Measurements from ENCODE around the gene TMEM140.

TMEM140 gene

GRCh38 chr7:135188298-135188984 lies 40.6 kb downstream of the TMEM140 start:
- H3K4me3 ChIP-seq (ENCODE audit: low read depth, low read length), result no peak overlapping the region
- no peak for TF ChIP-seq CTCF (conservative IDR thresholded peaks at IDR 0.05; ENCODE audit: low read depth, low read length)
- DNase-seq (ENCODE audit: low read depth), result no peak

GRCh38 chr7:135189221-135189662 lies 41.4 kb downstream of the TMEM140 start:
- no peak for TF ChIP-seq CTCF (conservative IDR thresholded peaks at IDR 0.05; ENCODE audit: low read depth, low read length)
- H3K4me3 ChIP-seq (ENCODE audit: low read depth, low read length), result no peak overlapping the region
- DNase-seq (ENCODE audit: low read depth), result no peak

GRCh38 chr7:135189961-135190360 lies 42.1 kb downstream of the TMEM140 start:
- H3K4me3 ChIP-seq (ENCODE audit: low read depth, low read length), result no peak overlapping the region
- TF ChIP-seq CTCF (conservative IDR thresholded peaks at IDR 0.05; ENCODE audit: low read depth, low read length), result no peak
- peak; percentile 58 for DNase-seq (ENCODE audit: low read depth)

GRCh38 chr7:135190703-135191102 lies 42.8 kb downstream of the TMEM140 start:
- no peak overlapping the region for H3K4me3 ChIP-seq (ENCODE audit: low read depth, low read length)
- DNase-seq (ENCODE audit: low read depth), result no peak
- no peak for TF ChIP-seq CTCF (conservative IDR thresholded peaks at IDR 0.05; ENCODE audit: low read depth, low read length)

GRCh38 chr7:135192914-135193536 lies 45.2 kb downstream of the TMEM140 start:
- H3K4me3 ChIP-seq (ENCODE audit: low read depth, low read length), result no peak overlapping the region
- no peak for TF ChIP-seq CTCF (conservative IDR thresholded peaks at IDR 0.05; ENCODE audit: low read depth, low read length)
- DNase-seq (ENCODE audit: low read depth), result no peak

- no peak overlapping the region for H3K4me3 ChIP-seq (ENCODE audit: low read depth, low read length)
- peak; percentile 96 for DNase-seq (ENCODE audit: low read depth)
- no peak for TF ChIP-seq CTCF (conservative IDR thresholded peaks at IDR 0.05; ENCODE audit: low read depth, low read length)
These were observed 45.8 kb downstream of the TMEM140 start for GRCh38 chr7:135193615-135194081.

All from choroid plexus epithelial cell (primary cell).